Right cardiac atrium (tissue), 5 donors: ENCODE results near the gene FASTK. TPM values are rescaled to one million over a fixed set of nuclear protein-coding genes. Genes with fewer than 3 reads are reported as not detected.
"Not testable (repeated sequence)": the region's sequence is repeated elsewhere in the genome, so short reads cannot be mapped to it uniquely, and the experiment has no call there.

Source experiments
- ATAC-seq, 2 donors: fragments of 200-7000 bp; cut with Tn5 transposase; one replicate each; pipeline versions ENCODE4 v1.8.0 to v1.9.1; 2020; ENCODE audit warnings: moderate library complexity in 2 of 2, mild to moderate bottlenecking in 1 of 2
- DNase-seq, 3 donors: peaks; one replicate each; pipeline ENCODE4 v3.0.0-alpha.2; 2020
- H3K27ac ChIP-seq: one replicate; pipeline ENCODE4 v1.5.1; 2013; ENCODE audit warnings: mild to moderate bottlenecking, low read length, control low read depth, moderate library complexity
- H3K27me3 ChIP-seq: one replicate; pipeline ENCODE4 v1.6.1; 2013; ENCODE audit not compliant: control insufficient read depth, insufficient read depth
- H3K4me1 ChIP-seq: one replicate; pipeline ENCODE4 v1.6.1; 2013; ENCODE audit warnings: low read length; ENCODE audit not compliant: control insufficient read depth, insufficient read depth
- H3K4me3 ChIP-seq: one replicate; pipeline ENCODE4 v1.5.1; 2013; ENCODE audit warnings: low read length, control low read depth
- H3K9me3 ChIP-seq: one replicate; pipeline ENCODE4 v1.6.1; 2013; ENCODE audit warnings: low read length; ENCODE audit not compliant: control insufficient read depth
- WGBS: extraction: QIAGEN DNeasy Blood & Tissue Kit; methylation state at CpG from one replicate; pipeline ENCODE4 v1.1.7; 2013; 5-methylcytosine and 5-hydroxymethylcytosine counted together
- intact Hi-C, 4 donors: fragments of 100-400 bp; cut with DNase I; formaldehyde crosslinking; loops; one replicate each; pipeline versions ENCODE4 v1.11.0 to v1.14.0; 2022 to 2023
- polyA plus RNA-seq: library from polyadenylated mRNA; stranded (reverse); fragments of 200-250 nt; gene quantifications from one replicate; pipeline ENCODE4 v1.2.3, GENCODE V29; 2013
- total RNA-seq, 4 donors: library from RNA; stranded (reverse); fragmentation: NEBNext Ultra II Directional; extraction: Animal tissue kit (Norgen Biotek cat#: 25700); gene quantifications; one replicate each; pipeline ENCODE4 v1.2.1, GENCODE V29; 2021
- donor health status: healthy with polysubstance abuse.
- donor health status: DM: no; HTN: yes; CAD: no.
- donor health status: DM: no; HTN: no; CAD: no.
- donor health status: DM: no; HTN: yes; CAD: no; lungs with severe emphysema.
- donor health status: DM: yes; HTN: yes; CAD: no.

FASTK gene
- total and polyA plus RNA-seq, 5 donors: 64.1 to 133 (median 73.5) TPM

GRCh38 chr7:151032936-151033863 is 47.4 kb downstream of the FASTK start:
- intact Hi-C loops: no loop called here
- H3K4me1 ChIP-seq: no peaks in the 10 kb centered on the region
- ATAC-seq (no peak), DNase-seq (no peak)
- H3K27ac ChIP-seq: no peak overlapping the region
- H3K4me3 ChIP-seq: no peak overlapping the region
- WGBS: 87% methylated on average over 17 of the region's 17 CpGs
- H3K27me3 ChIP-seq: no peaks in the 10 kb centered on the region
- H3K9me3 ChIP-seq: no peaks in the 10 kb centered on the region

GRCh38 chr7:151031011-151031410 is 49.6 kb downstream of the FASTK start:
- intact Hi-C loops: no loop called here
- ATAC-seq: no peak
- 87% methylated on average over 4 of the region's 4 CpGs for WGBS

DNA sequence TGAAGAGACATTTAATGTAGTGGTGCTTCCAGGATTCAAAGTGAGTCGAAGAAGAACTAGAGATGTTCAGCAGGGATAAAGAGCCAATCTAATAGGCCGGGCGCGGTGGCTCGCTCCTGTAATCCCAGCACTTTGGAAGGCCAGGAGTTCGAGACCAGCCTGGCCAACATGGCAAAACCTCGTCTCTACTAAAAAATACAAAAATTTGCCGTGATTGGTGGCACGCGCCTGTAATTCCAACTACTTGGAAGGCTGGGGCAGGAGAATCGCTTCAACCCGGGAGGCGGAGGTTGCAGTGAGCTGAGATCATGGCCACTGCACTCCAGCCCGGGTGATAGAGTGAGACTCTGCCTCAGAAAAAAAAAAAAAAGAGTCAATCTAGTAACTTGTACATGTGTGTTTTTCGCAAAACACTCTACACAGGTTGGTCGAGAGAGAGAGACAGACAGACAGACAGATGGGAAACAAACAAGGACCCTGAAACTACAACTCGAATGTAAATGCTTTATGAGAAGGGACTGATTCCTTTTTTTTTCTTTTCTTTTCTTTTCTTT is 51.6 kb downstream of the FASTK start:
- no peak for ATAC-seq
- Histone ChIP-seq H3K9me3 (no peaks in the 10 kb centered on the region), H3K4me1 (no peaks in the 10 kb centered on the region), H3K27me3 (no peaks in the 10 kb centered on the region), H3K4me3 (peak overlapping the region; percentile 80), H3K27ac (peak overlapping the region; percentile 80)
- no peak for DNase-seq
- 51% methylated on average over 17 of the region's 17 CpGs for WGBS
- intact Hi-C loops: loop anchor here in 2 of 4 donors (10.0 kb wide), 2 partner anchors 56 to 86 kb away; partner anchors contain the start of genes AGAP3 (in 1 of the 2), FASTK (in 1 of the 2) and TMUB1 (in 1 of the 2)

More at GRCh38 chr7:151031011-151031410, 49.6 kb downstream of the FASTK start:
- Histone ChIP-seq H3K9me3 (no peaks in the 10 kb centered on the region), H3K4me1 (no peaks in the 10 kb centered on the region), H3K4me3 (no peak overlapping the region), H3K27me3 (no peaks in the 10 kb centered on the region), H3K27ac (no peak overlapping the region)
- DNase-seq: no peak

- WGBS: under 1% methylated on average over 53 of the region's 53 CpGs
- intact Hi-C loops: loop anchor here in 2 of 4 donors (10.0 kb wide), 2 partner anchors 56 to 86 kb away; partner anchors contain the start of genes AGAP3 (in 1 of the 2), FASTK (in 1 of the 2) and TMUB1 (in 1 of the 2)
- ATAC-seq: peak; percentile 97 to 98
Observed at GRCh38 chr7:151028131-151028947, 52.3 kb downstream of the FASTK start, which contains the start of gene ABCB8. ABCB8 (plus strand) TSS chr7:151028450; CDS start chr7:151028516, 66 bp downstream.

DNA sequence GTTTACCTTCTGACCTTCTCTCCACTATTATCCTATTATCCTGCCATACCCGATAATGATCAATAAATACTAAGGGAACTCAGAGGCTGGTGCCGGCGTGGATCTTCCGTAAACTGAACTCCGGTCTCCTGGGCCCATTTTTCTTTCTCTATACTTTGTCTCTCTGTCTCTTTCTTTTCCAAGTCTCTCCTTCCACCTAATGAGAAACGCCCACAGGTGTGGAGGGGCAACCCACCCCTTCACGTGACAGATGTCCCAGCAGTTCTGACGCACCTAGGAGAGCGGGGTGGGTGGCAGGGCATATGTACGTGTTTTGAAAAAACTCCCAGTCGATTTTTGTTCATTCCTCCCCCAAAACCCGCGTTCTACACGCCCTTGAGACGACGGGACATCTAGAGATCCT is 52.9 kb downstream of the FASTK start:
- not testable (repeated sequence) for H3K9me3 ChIP-seq, H3K27ac ChIP-seq, DNase-seq, ATAC-seq, H3K27me3 ChIP-seq, H3K4me1 ChIP-seq
- WGBS: 4% methylated on average over 16 of the region's 16 CpGs
- intact Hi-C loops: loop anchor here in 2 of 4 donors (10.0 kb wide), 2 partner anchors 57 to 87 kb away; partner anchors contain the start of genes AGAP3 (in 1 of the 2), FASTK (in 1 of the 2) and TMUB1 (in 1 of the 2)
- peak overlapping the region; percentile 80 for H3K4me3 ChIP-seq

More at GRCh38 chr7:151028131-151028947, 52.3 kb downstream of the FASTK start, which contains the start of gene ABCB8:
- H3K9me3 ChIP-seq: no peaks in the 10 kb centered on the region
- DNase-seq: peak; percentile 97 to 99 (median 98)
- H3K4me1 ChIP-seq: no peaks in the 10 kb centered on the region
- H3K4me3 ChIP-seq: peak within 1 kb of the TSS; percentile 80
- peak within 1 kb of the TSS; percentile 80 for H3K27ac ChIP-seq
- H3K27me3 ChIP-seq: no peaks in the 10 kb centered on the region

- DNase-seq: peak in 1 of 3 donors; percentile 36
- intact Hi-C loops: loop anchor here in 2 of 4 donors (10.0 kb wide), 2 partner anchors 58 to 88 kb away; partner anchors contain the start of genes AGAP3 (in 1 of the 2), FASTK (in 1 of the 2) and TMUB1 (in 1 of the 2)
- 37% methylated on average over 19 of the region's 19 CpGs for WGBS
- H3K4me1 ChIP-seq, H3K27me3 ChIP-seq, H3K9me3 ChIP-seq, H3K4me3 ChIP-seq, ATAC-seq, H3K27ac ChIP-seq: not testable (repeated sequence)
Observed at GRCh38 chr7:151026771-151027727, 53.6 kb downstream of the FASTK start.

Other genes starting within 250 kb of the FASTK start
- gene AOC1, start 228.3 kb downstream of the FASTK start, total RNA-seq: under 1 TPM in 2 of 4 donors, not detected in 2; 0.17 to 0.40 TPM
- not detected for gene AOC1, start 228.3 kb downstream of the FASTK start, polyA plus RNA-seq
- gene KCNH2, start 102.5 kb downstream of the FASTK start, total RNA-seq: 100 to 1,000 TPM; 113 to 163 (median 126) TPM
- gene KCNH2, start 102.5 kb downstream of the FASTK start, polyA plus RNA-seq: 132 TPM
- gene NOS3, start 89.8 kb downstream of the FASTK start, total RNA-seq: 10 to 100 TPM; 20.5 to 80.4 (median 24.7) TPM
- 13.5 TPM for gene NOS3, start 89.8 kb downstream of the FASTK start, polyA plus RNA-seq
- gene ATG9B, start 56.3 kb downstream of the FASTK start, total RNA-seq: under 1 TPM in 2 of 4 donors, not detected in 2; 0.18 to 0.23 TPM
- 0.43 TPM for gene ATG9B, start 56.3 kb downstream of the FASTK start, polyA plus RNA-seq
- gene ABCB8, start 52.4 kb downstream of the FASTK start, total RNA-seq: 10 to 100 TPM; 20.9 to 24.5 (median 23.4) TPM
- gene ABCB8, start 52.4 kb downstream of the FASTK start, polyA plus RNA-seq: 19.6 TPM
- 1 to 10 TPM; 4.0 to 6.5 (median 5.0) TPM for gene ASIC3, start 32.3 kb downstream of the FASTK start, total RNA-seq
- gene ASIC3, start 32.3 kb downstream of the FASTK start, polyA plus RNA-seq: 5.3 TPM
- 10 to 100 TPM in 1 of 4 donors, 1 to 10 TPM in 3; 6.2 to 11.2 (median 7.4) TPM for gene CDK5, start 22.9 kb downstream of the FASTK start, total RNA-seq
- 6.5 TPM for gene CDK5, start 22.9 kb downstream of the FASTK start, polyA plus RNA-seq
- gene SLC4A2, start 21.2 kb downstream of the FASTK start, total RNA-seq: 100 to 1,000 TPM in 2 of 4 donors, 10 to 100 TPM in 2; 83.5 to 120 (median 96.5) TPM
- gene SLC4A2, start 21.2 kb downstream of the FASTK start, polyA plus RNA-seq: 61.7 TPM
- 10 to 100 TPM; 28.5 to 36.5 (median 35.8) TPM for gene TMUB1, start 2.7 kb upstream of the FASTK start, total RNA-seq
- gene TMUB1, start 2.7 kb upstream of the FASTK start, polyA plus RNA-seq: 55.2 TPM
- 10 to 100 TPM; 58.3 to 78.8 (median 67.6) TPM for gene AGAP3, start 5.7 kb upstream of the FASTK start, total RNA-seq
- 61.4 TPM for gene AGAP3, start 5.7 kb upstream of the FASTK start, polyA plus RNA-seq
- gene GBX1, start 86.9 kb upstream of the FASTK start, total RNA-seq: 1 to 10 TPM in 1 of 4 donors, under 1 TPM in 1, not detected in 2; 0.40 to 1.0 TPM
- 0.14 TPM for gene GBX1, start 86.9 kb upstream of the FASTK start, polyA plus RNA-seq
- gene ASB10, start 106.4 kb upstream of the FASTK start, total RNA-seq: 10 to 100 TPM in 3 of 4 donors, 1 to 10 TPM in 1; 4.5 to 21.0 (median 14.0) TPM
- gene ASB10, start 106.4 kb upstream of the FASTK start, polyA plus RNA-seq: 14.3 TPM
- gene H2BK1, start 129.7 kb upstream of the FASTK start, total RNA-seq: not detected
- gene H2BK1, start 129.7 kb upstream of the FASTK start, polyA plus RNA-seq: not detected
- gene ABCF2, start 146.4 kb upstream of the FASTK start, total RNA-seq: 10 to 100 TPM; 24.6 to 34.5 (median 26.3) TPM
- 17.8 TPM for gene ABCF2, start 146.4 kb upstream of the FASTK start, polyA plus RNA-seq
- 10 to 100 TPM; 22.2 to 35.3 (median 27.0) TPM for gene CHPF2, start 151.7 kb upstream of the FASTK start, total RNA-seq
- 15.5 TPM for gene CHPF2, start 151.7 kb upstream of the FASTK start, polyA plus RNA-seq
- gene SMARCD3, start 167.9 kb upstream of the FASTK start, total RNA-seq: 100 to 1,000 TPM; 149 to 291 (median 238) TPM
- gene SMARCD3, start 167.9 kb upstream of the FASTK start, polyA plus RNA-seq: 141 TPM